Lung (tissue), 12 donors: ENCODE data around the gene CDC23. TPM values are rescaled to one million over a fixed set of nuclear protein-coding genes. Genes with fewer than 3 reads are reported as not detected.
"Not testable (repeated sequence)": the region's sequence is repeated elsewhere in the genome, so short reads cannot be mapped to it uniquely, and the experiment has no call there.

Source experiments
- ATAC-seq: fragments of 200-7000 bp; cut with Tn5 transposase; one replicate; pipeline ENCODE4 v1.9.1; 2020; ENCODE audit warnings: moderate number of reproducible peaks; ENCODE audit not compliant: insufficient read depth, low FRiP score
- DNase-seq, 3 donors: peaks; one replicate each; pipeline ENCODE4 v3.0.0-alpha.2; 2013 to 2017
- H3K27ac ChIP-seq, 2 donors: one replicate each; pipeline ENCODE4 v1.5.1; 2013; ENCODE audit warnings: mild to moderate bottlenecking in 2 of 2, moderate library complexity in 2 of 2, control low read depth in 1 of 2, inconsistent platforms in 1 of 2, low read depth in 1 of 2, low read length in 1 of 2
- H3K27me3 ChIP-seq, 3 donors: one replicate each; pipeline ENCODE4 v1.5.1; 2013; ENCODE audit warnings: low read length in 2 of 3; ENCODE audit not compliant: control insufficient read depth in 3 of 3, insufficient read depth in 3 of 3
- H3K36me3 ChIP-seq, 4 donors: one replicate each; pipeline ENCODE4 v1.5.1; 2013; ENCODE audit warnings: low read length in 4 of 4, mild to moderate bottlenecking in 1 of 4, moderate library complexity in 1 of 4; ENCODE audit not compliant: control insufficient read depth in 4 of 4, insufficient read depth in 4 of 4
- H3K4me1 ChIP-seq, 5 donors: one replicate each; pipeline ENCODE4 v1.5.1; 2013; ENCODE audit warnings: low read length in 5 of 5, mild to moderate bottlenecking in 2 of 5, moderate library complexity in 1 of 5; ENCODE audit not compliant: control insufficient read depth in 5 of 5, insufficient read depth in 5 of 5
- H3K4me3 ChIP-seq: one replicate; pipeline ENCODE4 v1.5.1; 2013; ENCODE audit warnings: mild to moderate bottlenecking, control low read depth, moderate library complexity
- H3K9ac ChIP-seq, 2 donors: one replicate each; pipeline ENCODE4 v1.5.1; 2013; ENCODE audit warnings: low read length in 2 of 2, control low read depth in 1 of 2; ENCODE audit not compliant: insufficient read depth in 1 of 2
- H3K9me3 ChIP-seq, 4 donors: one replicate each; pipeline ENCODE4 v1.5.1; 2013; ENCODE audit warnings: low read length in 3 of 4, mild to moderate bottlenecking in 1 of 4, moderate library complexity in 1 of 4; ENCODE audit not compliant: control insufficient read depth in 4 of 4, insufficient read depth in 3 of 4
- CTCF ChIP-seq: IDR thresholded peaks from 2 replicates; pipeline ENCODE4 v1.5.1; 2012; ENCODE audit warnings: mild to moderate bottlenecking; ENCODE audit errors: control extremely low read depth, extremely low read depth
- WGBS, 2 donors: extraction: QIAGEN DNeasy Blood & Tissue Kit; methylation state at CpG; one replicate each; pipeline ENCODE4 v1.1.7; 2013; 5-methylcytosine and 5-hydroxymethylcytosine counted together
- polyA plus RNA-seq, 2 donors: library from polyadenylated mRNA; stranded (reverse); fragments of 200-250 nt; gene quantifications; one replicate each; pipeline ENCODE4 v1.2.1, GENCODE V29; 2013
- total RNA-seq, 2 donors: library from RNA; depleted of rRNA in 1 of 2; stranded (reverse); fragments of >200 nt in 1 of 2; gene quantifications; one replicate each; pipeline ENCODE4 v1.2.1, GENCODE V29; 2014 to 2021
- donor health status: control.
- donor health status: control.
- donor health status: Bipolar disorder and iron deficiency.
- donor health status: healthy.
- donor health status: DM: yes; HTN: yes; CAD: no.

The CDC23 gene
- total and polyA plus RNA-seq, 4 donors: 9.9 to 41.8 (median 17.1) TPM

- Histone ChIP-seq H3K27me3 (no peaks in the 10 kb centered on the region), H3K4me3 (no peak overlapping the region), H3K36me3 (no peaks in the 10 kb centered on the region), H3K9me3 (no peaks in the 10 kb centered on the region), H3K9ac (no peak overlapping the region), H3K4me1 (no peaks in the 10 kb centered on the region), H3K27ac (no peak overlapping the region)
- TF ChIP-seq CTCF: no peak
- ATAC-seq (no peak), DNase-seq (no peak)
- WGBS, 2 donors: 55 to 77% methylated on average over 3 of the region's 3 CpGs
Measured at GRCh38 chr5:138149530-138149929, 63.6 kb downstream of the CDC23 start.

GRCh38 chr5:138148811-138149210 lies 64.3 kb downstream of the CDC23 start:
- no peak for TF ChIP-seq CTCF
- Histone ChIP-seq H3K27me3 (no peaks in the 10 kb centered on the region), H3K4me3 (no peak overlapping the region), H3K4me1 (no peaks in the 10 kb centered on the region), H3K27ac (no peak overlapping the region), H3K9me3 (no peaks in the 10 kb centered on the region), H3K36me3 (no peaks in the 10 kb centered on the region), H3K9ac (no peak overlapping the region)
- no peak for ATAC-seq
- DNase-seq: no peak
- WGBS, 2 donors: 35 to 59% methylated on average over 1 of the region's 1 CpG

- not testable (repeated sequence) for H3K36me3 ChIP-seq, H3K27me3 ChIP-seq, H3K27ac ChIP-seq, DNase-seq, H3K9ac ChIP-seq, H3K4me3 ChIP-seq, H3K4me1 ChIP-seq, H3K9me3 ChIP-seq, ATAC-seq
- 91% methylated on average over 6 of the region's 6 CpGs for WGBS, 2 donors
Measured at GRCh38 chr5:138143578-138143977, 69.5 kb downstream of the CDC23 start.

GRCh38 chr5:138141734-138142133 lies 71.4 kb downstream of the CDC23 start:
- no peak for ATAC-seq
- Histone ChIP-seq H3K27me3 (no peaks in the 10 kb centered on the region), H3K36me3 (no peaks in the 10 kb centered on the region), H3K9ac (no peak overlapping the region), H3K9me3 (no peaks in the 10 kb centered on the region), H3K27ac (no peak overlapping the region), H3K4me1 (peaks cover 0 to 3% (median 0%) of the 10 kb centered on the region in 5 donors), H3K4me3 (no peak overlapping the region)
- DNase-seq: no peak
- WGBS, 2 donors: 40 to 67% methylated on average over 1 of the region's 1 CpG
- no peak for TF ChIP-seq CTCF
